ENCODE data around the gene CHID1.

CHID1 gene

DNA sequence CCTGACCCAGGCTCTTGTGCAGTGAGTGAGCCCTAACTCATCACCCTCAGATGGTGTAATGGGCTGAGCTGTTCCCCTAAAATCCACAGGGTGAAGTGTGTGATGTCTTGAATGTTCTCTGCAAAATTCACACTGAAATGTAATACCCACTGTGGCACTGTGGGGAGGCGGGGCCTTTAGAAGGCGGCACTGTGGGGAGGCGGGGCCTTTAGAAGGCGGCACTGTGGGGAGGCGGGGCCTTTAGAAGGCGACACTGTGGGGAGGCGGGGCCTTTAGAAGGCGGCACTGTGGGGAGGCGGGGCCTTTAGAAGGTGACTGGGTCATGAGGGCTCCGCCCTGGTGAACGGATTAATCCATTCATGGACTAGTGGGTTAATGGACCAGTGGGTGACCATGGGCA, 33.0 kb downstream of the CHID1 start:
- DNase-seq (ENCODE audit: insufficient read length) = no peak
- FAIRE-seq = no peak
- TF ChIP-seq POLR2A (IDR thresholded peaks at IDR 0.05; ENCODE audit: low read depth, low read length) (no peak), TAF1 (IDR thresholded peaks at IDR 0.05; ENCODE audit: borderline replicate concordance, low read depth, low read length) (no peak), POLR2AphosphoS5 (IDR thresholded peaks at IDR 0.05; ENCODE audit: low read depth, low read length) (no peak)

DNA sequence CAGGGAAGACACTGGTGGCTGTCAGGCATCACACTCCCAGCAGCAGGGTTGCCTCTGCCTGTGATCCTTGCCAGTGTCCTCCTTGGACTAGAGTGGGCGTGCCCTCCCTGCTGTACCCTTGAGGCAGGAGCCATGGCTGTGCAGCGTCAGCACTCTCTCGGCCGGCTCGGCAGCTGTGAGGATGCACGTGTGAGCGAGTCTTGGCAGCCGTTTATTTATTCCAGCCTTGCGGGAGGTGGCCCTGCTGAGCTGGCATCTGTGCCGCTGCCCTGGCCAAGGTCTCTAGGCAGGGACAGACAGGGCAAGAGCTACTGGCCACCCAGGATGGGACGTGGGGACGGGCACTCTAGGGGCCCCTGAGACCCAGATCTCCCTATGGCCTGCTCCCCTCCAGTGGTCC, 34.1 kb downstream of the CHID1 start:
- DNase-seq (ENCODE audit: insufficient read length) = no peak
- FAIRE-seq = no peak
- TF ChIP-seq POLR2A (IDR thresholded peaks at IDR 0.05; ENCODE audit: low read depth, low read length) = no peak
- no peak for TF ChIP-seq TAF1 (IDR thresholded peaks at IDR 0.05; ENCODE audit: borderline replicate concordance, low read depth, low read length)
- TF ChIP-seq POLR2AphosphoS5 (IDR thresholded peaks at IDR 0.05; ENCODE audit: low read depth, low read length) = no peak

DNA sequence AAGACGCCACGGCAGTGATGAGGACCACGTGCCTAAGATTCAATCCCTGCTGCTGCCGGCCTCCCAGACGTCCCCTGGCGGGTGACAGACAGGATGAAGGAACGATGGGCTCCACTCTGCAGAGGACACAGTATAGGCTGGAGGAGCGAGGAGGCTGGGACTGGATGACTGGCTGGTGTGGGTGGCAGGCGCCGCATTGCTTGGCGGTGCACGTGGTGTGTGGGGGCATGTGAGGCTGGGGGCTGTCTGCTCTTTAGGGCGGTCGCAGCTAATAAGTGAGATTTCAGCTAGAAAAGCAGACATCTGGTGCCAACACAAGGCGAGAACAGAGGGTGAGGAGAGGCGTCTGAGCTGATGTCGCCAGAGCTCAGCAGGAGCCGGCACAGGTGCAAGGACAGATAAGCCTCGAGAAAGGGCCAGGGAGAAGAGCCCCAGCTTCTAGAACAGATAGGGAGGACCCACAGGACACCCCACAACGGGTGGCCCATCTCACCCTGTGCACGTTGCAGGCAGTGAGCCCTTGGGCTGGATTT, 34.8 kb downstream of the CHID1 start:
- TF ChIP-seq POLR2A (IDR thresholded peaks at IDR 0.05; ENCODE audit: low read depth, low read length) (no peak), POLR2AphosphoS5 (IDR thresholded peaks at IDR 0.05; ENCODE audit: low read depth, low read length) (no peak), TAF1 (IDR thresholded peaks at IDR 0.05; ENCODE audit: borderline replicate concordance, low read depth, low read length) (no peak)
- DNase-seq (ENCODE audit: insufficient read length) (no peak), FAIRE-seq (no peak)

DNA sequence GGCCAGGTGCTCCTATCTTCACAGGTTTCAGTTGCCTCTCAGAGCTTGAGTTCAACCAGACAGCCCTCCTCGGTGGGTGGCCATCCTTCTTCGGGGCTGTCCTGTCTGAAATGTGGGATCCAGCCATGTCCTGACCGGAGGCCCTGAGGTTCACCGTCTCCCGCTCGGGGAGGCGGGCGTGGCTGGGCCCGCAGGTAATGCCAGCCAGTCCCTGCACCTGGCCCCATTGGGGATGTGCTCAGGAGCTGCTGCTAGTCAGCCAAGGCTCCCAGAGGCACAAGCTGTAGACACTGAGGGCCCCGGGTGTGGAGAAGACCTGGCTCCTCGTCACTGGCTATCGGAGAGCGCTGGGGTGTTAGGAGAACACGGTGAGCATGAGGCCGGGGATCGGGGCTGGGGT, 35.4 kb downstream of the CHID1 start:
- FAIRE-seq (no peak), DNase-seq (ENCODE audit: insufficient read length) (no peak)
- TF ChIP-seq POLR2AphosphoS5 (IDR thresholded peaks at IDR 0.05; ENCODE audit: low read depth, low read length) (no peak), TAF1 (IDR thresholded peaks at IDR 0.05; ENCODE audit: borderline replicate concordance, low read depth, low read length) (no peak), POLR2A (IDR thresholded peaks at IDR 0.05; ENCODE audit: low read depth, low read length) (no peak)

DNA sequence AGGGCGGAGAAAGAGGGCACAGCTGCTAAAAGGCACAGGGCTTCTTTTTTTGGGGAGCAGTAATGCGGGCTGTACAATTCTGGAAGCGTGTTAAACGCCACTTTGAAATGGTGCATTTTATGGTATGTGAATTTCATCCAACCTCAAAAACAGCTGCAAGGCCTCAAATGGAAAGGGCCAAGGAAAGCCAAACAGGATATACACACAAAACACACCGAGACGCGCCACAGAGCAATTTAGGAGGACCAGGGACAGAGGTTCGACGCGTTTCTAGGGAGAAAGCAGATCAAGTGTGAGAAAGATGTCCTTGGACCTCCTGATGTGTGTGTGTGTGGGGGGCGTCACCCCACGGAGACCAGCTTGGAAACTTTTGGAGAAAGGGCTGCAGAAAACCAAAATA, 36.9 kb downstream of the CHID1 start:
- FAIRE-seq (no peak), DNase-seq (ENCODE audit: insufficient read length) (no peak)
- TF ChIP-seq POLR2AphosphoS5 (IDR thresholded peaks at IDR 0.05; ENCODE audit: low read depth, low read length) = no peak
- TF ChIP-seq POLR2A (IDR thresholded peaks at IDR 0.05; ENCODE audit: low read depth, low read length) = no peak
- no peak for TF ChIP-seq TAF1 (IDR thresholded peaks at IDR 0.05; ENCODE audit: borderline replicate concordance, low read depth, low read length)

DNA sequence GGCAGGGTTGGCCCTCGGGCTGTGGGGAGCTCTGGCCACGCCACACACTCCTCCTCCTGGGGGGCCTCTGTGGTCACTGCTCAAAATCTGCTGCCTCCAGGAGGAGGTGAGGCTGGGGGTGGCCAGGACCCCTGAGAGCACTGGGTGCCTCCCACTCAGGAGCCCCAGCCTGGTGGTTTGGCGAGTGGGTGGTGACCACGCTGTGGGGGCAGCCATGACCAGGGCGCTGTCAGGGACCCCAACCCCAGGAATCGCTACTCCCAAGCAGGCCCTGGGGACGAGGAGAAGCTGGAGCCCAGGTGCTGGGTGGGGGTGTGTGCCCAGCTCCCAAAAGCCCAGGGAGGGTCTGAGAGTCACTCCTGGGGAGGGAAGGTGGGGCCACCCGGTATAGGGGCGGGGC, 37.8 kb downstream of the CHID1 start:
- DNase-seq (ENCODE audit: insufficient read length) (no peak), FAIRE-seq (no peak)
- no peak for TF ChIP-seq POLR2A (IDR thresholded peaks at IDR 0.05; ENCODE audit: low read depth, low read length)
- no peak for TF ChIP-seq POLR2AphosphoS5 (IDR thresholded peaks at IDR 0.05; ENCODE audit: low read depth, low read length)
- TF ChIP-seq TAF1 (IDR thresholded peaks at IDR 0.05; ENCODE audit: borderline replicate concordance, low read depth, low read length) = no peak

DNA sequence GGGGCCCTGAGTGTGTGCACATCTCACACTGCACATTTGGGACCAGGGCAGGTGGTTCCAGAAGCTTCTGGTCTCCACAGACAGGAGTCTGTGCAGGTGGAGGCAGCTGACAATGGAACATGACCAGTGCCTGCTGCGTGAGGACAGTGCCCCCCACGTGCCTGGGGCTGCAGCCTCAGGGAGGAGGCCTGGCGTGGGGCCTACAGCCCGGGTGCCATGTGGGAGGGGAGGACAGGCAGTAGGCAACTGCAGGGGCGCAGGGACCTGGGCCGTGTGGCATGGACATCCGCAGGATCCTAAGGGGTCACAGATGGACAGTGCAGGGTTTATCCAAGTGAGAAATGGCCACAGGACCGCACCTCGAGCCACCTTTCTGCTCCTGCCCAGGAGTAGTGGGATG, 39.1 kb downstream of the CHID1 start:
- no peak for FAIRE-seq
- no peak for TF ChIP-seq POLR2AphosphoS5 (IDR thresholded peaks at IDR 0.05; ENCODE audit: low read depth, low read length)
- TF ChIP-seq TAF1 (IDR thresholded peaks at IDR 0.05; ENCODE audit: borderline replicate concordance, low read depth, low read length) = no peak
- no peak for TF ChIP-seq POLR2A (IDR thresholded peaks at IDR 0.05; ENCODE audit: low read depth, low read length)
- DNase-seq (ENCODE audit: insufficient read length) = no peak

DNA sequence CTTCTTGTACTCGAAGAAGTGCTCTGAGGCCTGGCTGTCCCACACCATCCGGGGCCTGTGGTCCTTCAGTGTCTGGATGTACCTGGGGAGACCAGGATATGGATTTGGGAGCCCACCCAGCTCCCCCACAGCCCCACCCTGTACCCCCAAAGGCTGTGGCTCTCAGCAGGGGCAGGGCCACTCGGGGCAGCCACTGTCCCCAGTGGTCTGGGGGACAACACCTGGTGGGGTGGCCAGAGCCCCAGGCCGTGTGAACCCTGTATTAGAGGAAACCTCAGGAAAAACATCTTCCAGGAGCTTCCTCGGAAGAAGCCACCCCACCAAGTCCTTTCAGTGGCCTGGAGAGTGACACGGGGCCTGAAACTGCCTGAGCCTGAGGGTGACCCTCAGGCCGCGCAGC, 40.2 kb downstream of the CHID1 start:
- FAIRE-seq (no peak), DNase-seq (ENCODE audit: insufficient read length) (no peak)
- TF ChIP-seq TAF1 (IDR thresholded peaks at IDR 0.05; ENCODE audit: borderline replicate concordance, low read depth, low read length) (no peak), POLR2AphosphoS5 (IDR thresholded peaks at IDR 0.05; ENCODE audit: low read depth, low read length) (no peak), POLR2A (IDR thresholded peaks at IDR 0.05; ENCODE audit: low read depth, low read length) (no peak)

DNA sequence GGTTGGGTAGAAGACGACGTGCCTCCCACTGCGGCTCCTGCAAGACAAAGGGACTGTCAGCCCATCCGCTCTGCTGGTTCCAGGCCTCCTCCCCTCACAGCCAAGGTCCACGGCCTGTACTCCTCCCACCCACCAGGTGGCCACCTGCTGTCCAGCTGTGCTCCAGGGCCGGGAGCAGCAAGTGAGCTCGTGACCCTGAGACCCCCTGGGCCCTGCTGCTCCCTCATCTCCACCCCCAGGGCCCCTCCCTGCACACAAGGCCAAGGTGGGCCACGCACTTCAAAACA, 40.5 kb downstream of the CHID1 start:
- FAIRE-seq (no peak), DNase-seq (ENCODE audit: insufficient read length) (no peak)
- 0 out of 2 replicates have a peak, but pooled peaks have one; percentile 6 for TF ChIP-seq POLR2AphosphoS5 (IDR thresholded peaks at IDR 0.05; ENCODE audit: low read depth, low read length)
- TF ChIP-seq TAF1 (IDR thresholded peaks at IDR 0.05; ENCODE audit: borderline replicate concordance, low read depth, low read length) = no peak

DNA sequence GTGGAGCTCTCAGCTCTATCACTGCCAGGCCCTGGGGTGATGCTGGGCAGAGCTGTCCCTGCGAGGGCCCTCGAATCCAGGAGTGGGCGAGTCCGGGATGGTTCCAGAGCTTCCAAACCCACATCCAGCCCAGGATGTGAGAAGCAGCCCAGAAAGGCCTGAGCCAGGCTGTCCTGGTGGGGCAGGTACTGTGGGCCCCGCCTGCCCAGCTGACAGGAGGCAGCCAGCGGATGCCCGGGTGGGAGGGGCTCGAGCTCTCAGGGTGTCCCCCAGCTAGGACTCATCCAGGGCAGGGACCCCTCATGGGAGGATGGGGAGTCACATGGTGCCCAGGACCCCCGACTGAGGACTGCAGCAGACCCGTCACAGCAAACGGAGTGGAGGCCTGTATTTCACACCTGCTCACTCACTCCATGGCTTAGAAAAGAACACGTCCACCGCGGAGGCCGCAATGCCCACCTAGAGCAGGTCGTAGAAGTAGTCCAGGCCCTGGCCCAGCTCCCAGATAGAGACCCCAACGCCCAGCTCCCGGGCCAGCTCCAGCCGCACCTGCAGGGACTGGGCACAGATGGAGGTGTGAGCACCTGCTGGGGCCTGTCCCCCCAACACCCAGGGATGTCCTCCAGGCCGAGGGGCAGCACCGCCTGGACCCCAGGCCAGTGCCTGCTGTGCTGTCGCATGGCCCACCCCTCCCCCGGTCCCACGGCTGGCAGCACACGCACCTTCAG, 41.0 kb downstream of the CHID1 start:
- FAIRE-seq = no peak
- DNase-seq (ENCODE audit: insufficient read length) = no peak
- TF ChIP-seq TAF1 (IDR thresholded peaks at IDR 0.05; ENCODE audit: borderline replicate concordance, low read depth, low read length) = no peak
- TF ChIP-seq POLR2A (IDR thresholded peaks at IDR 0.05; ENCODE audit: low read depth, low read length) = no peak
- no peak for TF ChIP-seq POLR2AphosphoS5 (IDR thresholded peaks at IDR 0.05; ENCODE audit: low read depth, low read length)

DNA sequence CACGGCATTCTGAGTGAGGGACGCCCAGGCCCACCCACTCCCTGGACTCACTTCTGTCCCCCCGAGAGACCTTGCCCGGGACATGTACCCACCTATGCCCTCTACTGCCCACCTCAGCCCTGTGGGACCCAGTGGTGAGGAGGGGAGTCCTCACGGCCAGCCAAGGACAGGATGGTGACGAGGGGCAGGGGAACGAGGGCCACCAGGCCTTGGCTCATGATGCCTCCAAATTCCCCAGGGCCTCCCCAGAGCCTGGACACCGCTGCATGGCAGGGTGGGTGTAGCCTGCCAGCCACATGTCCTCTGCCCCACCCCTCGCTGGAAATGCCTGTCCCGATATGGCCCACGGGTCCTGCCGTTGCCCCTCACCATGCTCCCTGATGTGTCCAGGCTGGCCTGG, 41.8 kb downstream of the CHID1 start:
- FAIRE-seq (no peak), DNase-seq (ENCODE audit: insufficient read length) (no peak)
- TF ChIP-seq POLR2AphosphoS5 (IDR thresholded peaks at IDR 0.05; ENCODE audit: low read depth, low read length) = no peak
- TF ChIP-seq TAF1 (IDR thresholded peaks at IDR 0.05; ENCODE audit: borderline replicate concordance, low read depth, low read length) = no peak
- no peak for TF ChIP-seq POLR2A (IDR thresholded peaks at IDR 0.05; ENCODE audit: low read depth, low read length)

DNA sequence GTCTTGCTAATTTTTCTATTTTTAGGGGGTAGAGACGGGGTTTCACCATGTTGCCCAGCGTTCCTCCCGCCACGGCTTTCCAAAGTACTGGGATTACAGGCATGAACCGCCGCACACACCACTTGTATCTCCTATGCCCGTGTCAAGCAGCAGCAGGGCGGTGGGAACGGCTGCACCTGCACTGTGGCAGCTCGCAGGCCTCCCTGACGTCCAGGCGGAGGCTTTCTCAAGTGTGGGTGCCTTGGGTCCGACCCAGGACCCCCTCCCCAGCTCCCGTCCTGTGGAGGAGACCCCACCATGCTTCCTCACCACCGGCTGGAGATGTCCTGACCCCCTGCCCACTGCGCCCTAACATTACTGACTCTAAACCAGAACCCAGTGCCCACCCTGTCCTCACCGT, 42.2 kb downstream of the CHID1 start:
- TF ChIP-seq POLR2AphosphoS5 (IDR thresholded peaks at IDR 0.05; ENCODE audit: low read depth, low read length) = no peak
- TF ChIP-seq POLR2A (IDR thresholded peaks at IDR 0.05; ENCODE audit: low read depth, low read length) = no peak
- TF ChIP-seq TAF1 (IDR thresholded peaks at IDR 0.05; ENCODE audit: borderline replicate concordance, low read depth, low read length) = no peak
- FAIRE-seq = no peak
- DNase-seq (ENCODE audit: insufficient read length) = no peak

All from GM12892 (cell line).